Measurements from ENCODE around the gene KSR2. TPM values are rescaled to one million over a fixed set of nuclear protein-coding genes. Genes with fewer than 3 reads are reported as not detected.
"Not testable (repeated sequence)": the region's sequence is repeated elsewhere in the genome, so short reads cannot be mapped to it uniquely, and the experiment has no call there.

KSR2 gene
- total RNA-seq (under 0.01 TPM), polyA plus RNA-seq (ENCODE audit: insufficient read depth in 1 of 8, insufficient read length in 8 of 8, low replicate concordance in 1 of 8) (under 1 TPM in 5 of 8 donors, not detected in 3; under 0.01 to 0.14 (median 0.07) TPM)
- long read RNA-seq, donor 1, result 0 reads
- long read RNA-seq, donor 2, result 0 reads
- long read RNA-seq, donor 3, result 0 reads
- long read RNA-seq, donor 4, result 0 reads
- long read RNA-seq, donor 5, result 0 reads
- long read RNA-seq, donor 6, result 0 reads
- long read RNA-seq, donor 7, result 0 reads
- long read RNA-seq, donor 8, result 0 reads
- long read RNA-seq, donor 9, result 0 reads
- long read RNA-seq, donor 10, result 0 reads
- long read RNA-seq, donor 11, result 0 reads

DNA sequence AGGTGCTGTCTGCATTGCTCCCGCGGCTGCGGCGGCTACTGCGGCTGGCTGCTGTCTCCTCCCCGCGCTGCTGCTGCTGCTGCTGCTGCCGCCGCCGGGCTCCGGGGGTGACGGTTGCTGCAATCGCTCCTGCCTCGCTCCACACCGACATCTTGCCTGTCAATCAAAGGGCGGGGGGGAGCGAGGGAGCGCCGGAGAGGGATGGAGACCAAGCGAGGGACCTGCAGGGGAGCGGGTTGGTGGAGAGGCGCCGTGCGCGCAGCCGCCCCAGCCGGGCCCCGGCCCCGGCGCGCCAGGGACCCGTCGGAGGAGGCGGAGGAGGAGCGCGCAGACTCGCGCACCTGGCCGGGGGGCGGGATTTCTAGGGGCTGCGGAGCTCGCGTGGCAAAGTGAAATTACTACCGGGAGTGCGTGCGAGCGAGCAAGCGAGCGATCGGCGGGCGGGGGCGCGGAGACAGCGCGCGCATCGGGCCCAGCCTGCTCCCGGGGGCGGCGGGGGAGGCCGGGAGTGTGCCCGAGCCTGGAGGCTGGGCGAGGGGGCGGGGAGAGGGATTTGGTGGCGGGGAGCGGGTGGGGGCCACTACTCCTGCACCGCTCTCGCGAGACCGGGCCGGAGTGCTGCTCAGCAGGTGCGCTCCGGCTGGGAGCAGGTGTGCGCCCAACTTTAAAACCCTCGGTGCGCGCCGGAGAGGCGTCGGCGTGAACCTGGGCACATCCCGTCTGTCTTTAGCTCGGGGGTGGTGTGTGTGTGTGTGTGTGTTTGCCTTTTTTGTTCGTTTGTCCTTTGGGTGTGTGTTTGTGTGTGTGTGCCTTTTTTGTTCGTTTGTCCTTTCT is at the start of gene KSR2:
TSS of gene KSR2 (minus strand) at position 165 of the 834 bp plus-strand sequence. CDS start 735 bp downstream, outside the sequence.
- peaks cover 46% of the 10 kb centered on the region for H3K27me3 ChIP-seq (ENCODE audit: control insufficient read depth, insufficient read depth, low read length)
- DNase-seq, result peak; percentile 6
- H3K36me3 ChIP-seq (ENCODE audit: control insufficient read depth, insufficient read depth, low read length), result no peaks in the 10 kb centered on the region
- WGBS (ENCODE audit: insufficient coverage), result under 1% methylated on average over 67 of the region's 86 CpGs
- no peak within 1 kb of the TSS for H3K4me3 ChIP-seq (ENCODE audit: low read length)
- H3K27ac ChIP-seq (ENCODE audit: low read length), result no peak within 1 kb of the TSS
- peaks cover 5% of the 10 kb centered on the region for H3K9me3 ChIP-seq (replicated peaks; ENCODE audit: control insufficient read depth, low read depth, low read length)
- H3K4me1 ChIP-seq (ENCODE audit: control insufficient read depth, insufficient read depth, low read length), result no peaks in the 10 kb centered on the region

DNA sequence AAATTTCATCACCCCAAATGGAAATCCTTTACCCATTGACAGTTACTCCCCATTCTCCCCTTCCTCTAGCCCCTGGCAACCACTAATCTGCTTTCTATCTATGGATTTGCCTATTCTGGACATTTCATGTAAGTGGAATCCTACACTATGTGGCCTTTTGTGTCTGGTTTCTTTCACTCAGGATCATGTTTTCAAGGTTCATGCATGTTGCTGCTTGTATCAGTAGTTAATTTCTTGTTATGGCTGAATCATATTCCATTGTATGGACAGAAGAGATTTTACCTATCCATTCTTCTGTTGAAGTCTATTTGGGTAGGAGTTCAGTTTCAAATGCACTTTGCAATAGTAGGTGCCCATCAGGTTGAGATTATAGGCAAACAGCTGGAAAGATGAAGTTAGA is 49.1 kb upstream of the KSR2 start:
- Histone ChIP-seq H3K27me3 (ENCODE audit: control insufficient read depth, insufficient read depth, low read length) (no peaks in the 10 kb centered on the region), H3K27ac (ENCODE audit: low read length) (no peak overlapping the region), H3K4me1 (ENCODE audit: control insufficient read depth, insufficient read depth, low read length) (peaks cover 11% of the 10 kb centered on the region), H3K36me3 (ENCODE audit: control insufficient read depth, insufficient read depth, low read length) (peaks cover 30% of the 10 kb centered on the region), H3K9me3 (replicated peaks; ENCODE audit: control insufficient read depth, low read depth, low read length) (no peaks in the 10 kb centered on the region), H3K4me3 (ENCODE audit: low read length) (no peak overlapping the region)
- no peak for DNase-seq

DNA sequence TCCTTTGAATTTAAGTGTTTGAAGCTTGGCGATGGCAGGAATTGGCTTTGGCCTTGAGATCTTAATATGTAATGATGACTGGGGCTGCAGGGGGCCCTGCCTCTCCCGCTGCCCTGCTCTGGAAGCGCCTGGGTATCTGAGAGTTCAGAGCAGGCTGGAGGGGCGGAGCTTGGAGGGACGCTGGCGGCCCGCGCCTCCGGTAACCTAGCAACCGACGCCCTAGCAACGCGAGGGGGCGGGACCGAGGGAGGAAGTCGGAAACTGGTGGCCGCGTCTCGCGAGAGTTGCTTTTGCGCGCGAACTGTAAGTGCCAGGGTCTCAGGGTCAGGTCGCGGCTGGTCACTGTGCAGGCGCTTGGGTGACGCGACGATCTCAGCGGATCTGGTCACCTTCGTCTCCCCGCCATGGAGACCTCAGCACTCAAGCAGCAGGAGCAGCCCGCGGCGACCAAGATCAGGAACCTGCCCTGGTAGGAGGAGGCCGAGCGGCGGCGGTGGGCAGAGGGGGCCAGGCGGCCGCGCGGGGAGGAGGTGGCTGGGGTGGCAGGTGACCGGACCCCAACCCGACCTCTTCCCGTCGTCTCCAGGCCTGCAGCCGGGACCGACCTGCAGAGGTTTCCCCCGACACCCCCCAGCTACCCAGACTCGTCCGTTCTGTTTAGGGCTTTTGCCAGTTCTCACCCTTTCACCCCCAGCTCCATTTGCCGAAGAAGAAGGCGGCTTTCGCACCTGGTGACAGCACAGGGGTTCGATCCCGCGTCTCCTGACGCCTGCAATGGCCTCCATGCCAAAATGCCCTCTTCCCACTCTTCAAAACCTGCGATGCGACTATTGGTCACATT is 47.9 kb upstream of the KSR2 start, which contains the start of gene RFC5:
TSS of gene RFC5 (plus strand) at position 280 of the 841 bp plus-strand sequence. CDS start at position 405, 125 bp downstream.
- no peak within 1 kb of the TSS for H3K27ac ChIP-seq (ENCODE audit: low read length)
- peaks cover 19% of the 10 kb centered on the region for H3K36me3 ChIP-seq (ENCODE audit: control insufficient read depth, insufficient read depth, low read length)
- H3K4me1 ChIP-seq (ENCODE audit: control insufficient read depth, insufficient read depth, low read length), result peaks cover 11% of the 10 kb centered on the region
- under 1% methylated on average over 58 of the region's 61 CpGs for WGBS (ENCODE audit: insufficient coverage)
- H3K9me3 ChIP-seq (replicated peaks; ENCODE audit: control insufficient read depth, low read depth, low read length), result no peaks in the 10 kb centered on the region
- H3K4me3 ChIP-seq (ENCODE audit: low read length), result peak within 1 kb of the TSS; percentile 93
- no peaks in the 10 kb centered on the region for H3K27me3 ChIP-seq (ENCODE audit: control insufficient read depth, insufficient read depth, low read length)
- peak; percentile 98 for DNase-seq

DNA sequence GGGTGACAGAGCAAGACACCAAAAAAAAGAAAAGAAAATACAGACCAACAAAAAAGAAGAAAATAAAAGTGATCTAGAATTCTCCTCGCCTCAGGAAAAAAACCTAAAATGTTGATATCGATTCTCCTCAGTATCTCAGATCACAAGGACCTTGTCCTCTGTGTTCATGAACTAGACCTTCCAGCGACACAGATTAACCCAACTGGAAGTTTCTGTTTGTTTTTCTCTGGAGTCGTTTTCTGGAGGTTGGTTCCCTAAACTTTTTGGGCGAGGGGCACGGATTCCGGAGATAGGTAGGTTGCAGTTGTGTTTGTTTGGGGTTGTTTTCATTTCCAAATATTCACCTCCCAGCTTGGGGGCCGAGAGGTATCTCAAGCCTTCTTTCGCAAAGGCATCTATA is 47.2 kb upstream of the KSR2 start:
- no peaks in the 10 kb centered on the region for H3K9me3 ChIP-seq (replicated peaks; ENCODE audit: control insufficient read depth, low read depth, low read length)
- WGBS (ENCODE audit: insufficient coverage), result no CpG with 5 or more reads among the region's 9 CpGs
- DNase-seq, result no peak

DNA sequence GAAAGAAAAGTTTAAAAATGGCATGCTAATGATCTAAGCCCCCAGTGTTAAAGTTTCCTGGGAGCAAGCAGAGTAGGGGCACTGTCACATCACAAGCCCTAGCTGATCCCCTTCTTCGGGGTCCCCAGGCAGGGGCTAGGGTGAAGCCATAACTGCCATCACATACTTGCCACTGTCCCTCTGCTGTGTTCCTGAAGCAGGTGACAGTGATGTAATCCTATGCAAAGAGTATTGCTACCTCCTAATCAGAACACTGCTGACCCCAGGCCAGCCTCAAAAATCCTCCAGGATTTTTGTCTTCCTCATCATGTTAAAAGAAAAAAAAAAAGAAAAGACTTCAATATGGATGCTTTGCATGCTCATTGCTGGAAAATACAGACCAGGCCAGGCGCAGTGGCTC is 46.5 kb upstream of the KSR2 start:
- Histone ChIP-seq H3K27me3 (ENCODE audit: control insufficient read depth, insufficient read depth, low read length) (no peaks in the 10 kb centered on the region), H3K4me1 (ENCODE audit: control insufficient read depth, insufficient read depth, low read length) (peaks cover 11% of the 10 kb centered on the region), H3K36me3 (ENCODE audit: control insufficient read depth, insufficient read depth, low read length) (peaks cover 15% of the 10 kb centered on the region), H3K27ac (ENCODE audit: low read length) (no peak overlapping the region), H3K4me3 (ENCODE audit: low read length) (no peak overlapping the region), H3K9me3 (replicated peaks; ENCODE audit: control insufficient read depth, low read depth, low read length) (no peaks in the 10 kb centered on the region)
- DNase-seq, result no peak
- WGBS (ENCODE audit: insufficient coverage), result 91% methylated on average over 1 of the region's 2 CpGs

More for the DNA sequence above, 47.2 kb upstream of the KSR2 start:
- Histone ChIP-seq H3K4me1 (ENCODE audit: control insufficient read depth, insufficient read depth, low read length) (peaks cover 11% of the 10 kb centered on the region), H3K27ac (ENCODE audit: low read length) (no peak overlapping the region), H3K36me3 (ENCODE audit: control insufficient read depth, insufficient read depth, low read length) (peaks cover 15% of the 10 kb centered on the region), H3K4me3 (ENCODE audit: low read length) (peak overlapping the region; percentile 93), H3K27me3 (ENCODE audit: control insufficient read depth, insufficient read depth, low read length) (no peaks in the 10 kb centered on the region)

DNA sequence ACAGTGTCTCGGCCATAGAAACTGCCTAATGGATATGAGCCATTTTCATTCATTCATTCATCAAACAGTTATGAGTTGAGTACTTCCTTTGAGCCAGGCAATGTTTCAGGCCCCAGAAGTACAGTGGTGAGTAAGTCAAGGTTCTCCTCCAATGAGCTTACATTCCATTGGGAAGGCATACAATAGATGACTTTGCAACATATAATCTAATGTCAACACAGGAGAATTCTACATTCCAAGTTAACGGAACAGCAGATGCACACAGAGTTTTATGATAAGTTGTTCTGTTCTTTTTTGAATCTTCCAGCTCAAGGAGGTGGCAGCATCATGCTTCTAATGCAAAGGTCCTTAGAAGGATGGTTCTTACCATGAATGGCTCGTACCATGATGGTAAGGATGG is 44.5 kb upstream of the KSR2 start:
- Histone ChIP-seq H3K27me3 (ENCODE audit: control insufficient read depth, insufficient read depth, low read length) (no peaks in the 10 kb centered on the region), H3K36me3 (ENCODE audit: control insufficient read depth, insufficient read depth, low read length) (peaks cover 2% of the 10 kb centered on the region), H3K27ac (ENCODE audit: low read length) (no peak overlapping the region), H3K4me3 (ENCODE audit: low read length) (no peak overlapping the region), H3K4me1 (ENCODE audit: control insufficient read depth, insufficient read depth, low read length) (peaks cover 11% of the 10 kb centered on the region), H3K9me3 (replicated peaks; ENCODE audit: control insufficient read depth, low read depth, low read length) (no peaks in the 10 kb centered on the region)
- WGBS (ENCODE audit: insufficient coverage), result 80% methylated on average over 2 of the region's 3 CpGs
- no peak for DNase-seq

DNA sequence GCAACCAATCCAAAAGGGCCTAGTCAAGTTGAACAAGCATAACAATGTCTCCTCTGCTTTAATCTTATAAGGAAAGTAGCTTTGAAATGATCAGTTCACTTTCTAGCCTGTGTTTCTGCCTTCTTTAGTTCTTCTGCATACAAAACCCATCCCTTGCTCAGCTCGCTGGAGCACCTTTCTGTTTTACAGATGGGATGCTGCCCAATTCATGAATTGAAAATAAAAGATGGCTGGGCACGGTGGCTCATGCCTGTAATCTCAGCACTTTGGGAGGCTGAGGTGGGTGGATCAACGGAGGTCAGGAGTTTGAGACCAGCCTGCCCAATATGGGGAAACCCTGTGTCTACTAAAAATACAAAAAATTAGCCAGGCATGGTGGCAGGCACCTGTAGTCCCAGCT is 43.2 kb upstream of the KSR2 start:
- Histone ChIP-seq H3K4me1 (ENCODE audit: control insufficient read depth, insufficient read depth, low read length) (peaks cover 3% of the 10 kb centered on the region), H3K4me3 (ENCODE audit: low read length) (no peak overlapping the region), H3K9me3 (replicated peaks; ENCODE audit: control insufficient read depth, low read depth, low read length) (no peaks in the 10 kb centered on the region), H3K36me3 (ENCODE audit: control insufficient read depth, insufficient read depth, low read length) (no peaks in the 10 kb centered on the region), H3K27me3 (ENCODE audit: control insufficient read depth, insufficient read depth, low read length) (peaks cover 2% of the 10 kb centered on the region), H3K27ac (ENCODE audit: low read length) (no peak overlapping the region)
- 88% methylated on average over 2 of the region's 3 CpGs for WGBS (ENCODE audit: insufficient coverage)
- no peak for DNase-seq

DNA sequence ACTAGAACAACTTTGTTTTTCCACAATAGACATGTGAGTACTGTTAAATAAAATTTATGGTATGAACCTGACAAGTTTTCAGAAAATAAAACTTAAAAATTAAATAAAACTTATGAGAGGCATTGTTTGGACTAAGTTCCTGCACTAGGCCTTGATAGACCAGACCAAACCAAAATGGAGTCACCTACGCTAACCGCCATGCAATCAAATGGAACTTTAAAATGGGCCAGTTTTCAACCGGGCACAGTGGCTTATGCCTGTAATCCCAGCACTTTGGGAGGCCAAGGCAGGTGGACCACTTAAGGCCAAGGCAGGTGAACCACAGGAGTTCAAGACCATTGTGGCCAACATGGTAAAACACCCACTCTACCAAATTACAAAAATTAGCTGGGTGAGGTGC is 42.6 kb upstream of the KSR2 start:
- Histone ChIP-seq H3K27me3 (ENCODE audit: control insufficient read depth, insufficient read depth, low read length) (peaks cover 2% of the 10 kb centered on the region), H3K4me3 (ENCODE audit: low read length) (no peak overlapping the region), H3K9me3 (replicated peaks; ENCODE audit: control insufficient read depth, low read depth, low read length) (no peaks in the 10 kb centered on the region), H3K36me3 (ENCODE audit: control insufficient read depth, insufficient read depth, low read length) (no peaks in the 10 kb centered on the region), H3K27ac (ENCODE audit: low read length) (no peak overlapping the region), H3K4me1 (ENCODE audit: control insufficient read depth, insufficient read depth, low read length) (peaks cover 3% of the 10 kb centered on the region)
- DNase-seq, result no peak
- 97% methylated on average over 3 of the region's 3 CpGs for WGBS (ENCODE audit: insufficient coverage)

DNA sequence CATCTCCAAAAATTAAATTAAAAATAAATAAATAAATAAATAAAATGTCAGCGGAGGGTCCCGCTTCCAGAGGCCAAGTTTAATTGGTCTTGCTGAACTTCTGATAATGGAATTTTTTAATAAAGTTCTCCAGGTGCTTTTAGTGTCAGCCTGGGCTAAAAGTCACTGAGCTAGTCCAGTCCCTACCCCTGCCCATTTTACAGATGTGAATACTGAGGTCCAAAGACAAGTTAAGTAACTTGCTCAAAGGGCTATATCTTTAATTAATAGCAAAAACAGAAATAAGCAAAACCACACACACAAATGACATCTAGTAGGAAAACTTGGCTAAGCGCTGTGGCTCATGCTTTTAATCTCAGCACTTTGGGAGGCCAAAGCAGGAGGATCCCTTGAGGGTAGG is 42.1 kb upstream of the KSR2 start:
- DNase-seq, result no peak
- WGBS (ENCODE audit: insufficient coverage), result no CpG with 5 or more reads among the region's 3 CpGs
- Histone ChIP-seq H3K4me1 (ENCODE audit: control insufficient read depth, insufficient read depth, low read length) (peaks cover under 1% of the 10 kb centered on the region), H3K36me3 (ENCODE audit: control insufficient read depth, insufficient read depth, low read length) (no peaks in the 10 kb centered on the region), H3K9me3 (replicated peaks; ENCODE audit: control insufficient read depth, low read depth, low read length) (no peaks in the 10 kb centered on the region), H3K4me3 (ENCODE audit: low read length) (no peak overlapping the region), H3K27ac (ENCODE audit: low read length) (no peak overlapping the region), H3K27me3 (ENCODE audit: control insufficient read depth, insufficient read depth, low read length) (peaks cover 2% of the 10 kb centered on the region)

DNA sequence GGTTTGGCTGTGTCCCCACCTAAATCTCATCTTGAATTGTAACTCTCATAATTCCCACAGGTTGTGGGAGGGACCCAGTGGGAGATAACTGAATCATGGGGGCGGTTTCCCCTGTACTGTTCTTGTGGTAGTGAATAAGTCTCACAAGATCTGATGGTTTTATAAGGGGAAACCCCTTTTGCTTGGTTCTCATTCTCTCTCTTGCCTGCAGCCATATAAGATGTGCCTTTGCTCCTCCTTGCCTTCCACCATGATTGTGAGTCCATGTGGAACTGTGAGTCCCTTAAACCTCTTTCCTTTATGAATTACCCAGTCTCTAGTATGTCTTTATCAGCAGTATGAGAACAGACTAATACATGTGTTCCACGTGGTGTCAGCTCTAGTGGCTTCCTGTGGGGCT is 31.0 kb upstream of the KSR2 start:
- not testable (repeated sequence) for H3K9me3 ChIP-seq (replicated peaks; ENCODE audit: control insufficient read depth, low read depth, low read length); H3K4me3 ChIP-seq (ENCODE audit: low read length); DNase-seq; H3K27ac ChIP-seq (ENCODE audit: low read length); H3K4me1 ChIP-seq (ENCODE audit: control insufficient read depth, insufficient read depth, low read length); H3K27me3 ChIP-seq (ENCODE audit: control insufficient read depth, insufficient read depth, low read length); H3K36me3 ChIP-seq (ENCODE audit: control insufficient read depth, insufficient read depth, low read length)
- no CpG with 5 or more reads among the region's 2 CpGs for WGBS (ENCODE audit: insufficient coverage)
